AML-193 (cell line): ENCODE measurements around the gene DAZAP1.
"Not testable (repeated sequence)": the region's sequence is repeated elsewhere in the genome, so short reads cannot be mapped to it uniquely, and the experiment has no call there.

Source experiments
- DNase-seq, 2 experiments: peaks; one replicate each; lab custom pipeline; 2025; lab: John Stamatoyannopoulos, UW

The DAZAP1 gene

GRCh38 chr19:1425102-1425837 is 17.9 kb downstream of the DAZAP1 start:
- DNase-seq = no peak

DNA sequence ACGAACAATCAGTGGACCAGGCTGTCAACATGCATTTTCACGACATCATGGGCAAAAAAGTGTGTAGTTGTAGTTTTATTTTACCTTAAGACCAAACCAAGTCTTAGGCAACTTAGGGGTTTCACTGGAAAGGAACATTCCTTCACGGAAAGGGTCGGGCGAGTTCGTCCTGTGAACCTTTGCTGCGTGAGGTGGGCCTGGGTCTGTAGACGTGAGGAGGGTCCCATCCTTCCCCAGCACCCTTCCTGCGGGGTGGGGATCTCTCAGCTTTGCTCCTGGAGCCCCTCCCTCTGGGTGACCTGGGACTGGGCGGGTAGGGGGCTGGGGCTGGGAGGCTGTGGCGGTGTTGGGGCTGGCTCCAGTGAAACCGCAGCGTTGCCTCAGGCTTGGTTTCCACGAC is 18.5 kb downstream of the DAZAP1 start:
- DNase-seq = no peak

DNA sequence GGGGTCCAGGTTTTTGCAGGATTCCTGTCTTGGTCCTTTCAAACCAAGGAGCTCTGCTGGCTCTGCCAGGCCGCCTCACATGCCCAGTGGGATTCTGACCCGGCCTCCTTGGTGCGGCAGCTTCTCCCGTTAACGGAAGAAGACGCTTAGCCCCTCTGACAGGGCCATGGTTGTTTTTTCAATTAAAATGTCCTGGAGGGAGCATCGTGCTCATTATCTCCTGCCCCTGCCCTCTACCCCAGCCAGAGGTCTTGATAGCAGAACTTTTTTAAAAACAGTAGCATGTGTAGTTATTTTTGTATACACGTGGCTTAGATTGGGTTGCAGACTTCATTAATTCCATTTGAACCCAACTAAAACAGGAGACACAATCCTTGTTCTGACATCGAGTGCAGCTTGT is 19.4 kb downstream of the DAZAP1 start:
- no peak for DNase-seq

- no peak for DNase-seq
Measured at GRCh38 chr19:1427221-1427920, 20.0 kb downstream of the DAZAP1 start.

DNA sequence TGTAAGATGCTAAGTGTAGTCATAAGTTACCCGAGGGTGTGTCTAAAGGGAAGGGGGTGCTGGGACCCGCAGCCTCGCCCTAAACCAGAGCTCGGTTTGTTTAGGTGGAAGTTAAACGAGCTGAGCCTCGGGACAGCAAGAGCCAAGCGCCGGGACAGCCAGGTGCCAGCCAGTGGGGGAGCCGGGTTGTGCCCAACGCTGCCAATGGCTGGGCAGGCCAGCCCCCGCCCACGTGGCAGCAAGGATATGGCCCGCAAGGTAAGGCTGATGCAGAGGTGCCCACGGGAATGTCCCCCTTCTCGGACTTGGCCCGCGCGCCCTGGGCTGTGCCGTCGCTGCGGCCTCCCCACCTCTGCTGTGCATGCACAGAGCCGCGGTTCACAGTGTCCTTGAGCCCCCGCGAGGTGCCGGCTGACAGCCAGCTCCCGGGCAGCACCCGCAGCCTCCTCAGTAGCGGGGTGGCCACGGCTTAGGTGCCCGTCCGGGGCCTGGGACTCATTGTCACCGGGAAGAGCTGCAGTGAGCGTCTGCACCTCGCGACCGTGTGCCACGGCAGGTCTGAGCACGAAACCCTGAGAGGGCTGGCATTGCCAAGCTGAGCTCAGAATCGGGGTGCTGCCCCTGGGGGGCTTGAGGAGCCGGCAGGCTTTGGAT is 21.5 kb downstream of the DAZAP1 start:
- no peak for DNase-seq

GRCh38 chr19:1429750-1430149 is 22.4 kb downstream of the DAZAP1 start:
- no peak for DNase-seq

DNA sequence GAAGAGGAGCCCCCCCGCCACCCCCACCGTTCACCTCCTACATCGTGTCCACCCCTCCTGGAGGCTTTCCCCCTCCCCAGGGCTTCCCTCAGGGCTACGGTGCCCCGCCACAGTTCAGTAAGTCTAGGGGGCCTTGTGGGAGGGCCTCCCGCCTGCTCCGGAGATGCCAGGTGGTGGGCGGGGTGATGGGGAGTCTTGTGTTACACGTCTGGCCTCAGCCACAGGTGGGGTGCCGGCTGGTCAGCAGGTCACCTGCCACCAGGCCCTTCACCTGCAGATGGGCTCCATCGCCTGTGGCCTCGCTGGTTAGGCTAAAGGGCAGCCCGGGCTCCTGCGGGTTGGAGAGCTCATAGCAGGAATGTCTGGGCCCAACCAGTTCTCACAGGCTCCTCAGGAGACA is 22.9 kb downstream of the DAZAP1 start:
- DNase-seq = no peak

DNA sequence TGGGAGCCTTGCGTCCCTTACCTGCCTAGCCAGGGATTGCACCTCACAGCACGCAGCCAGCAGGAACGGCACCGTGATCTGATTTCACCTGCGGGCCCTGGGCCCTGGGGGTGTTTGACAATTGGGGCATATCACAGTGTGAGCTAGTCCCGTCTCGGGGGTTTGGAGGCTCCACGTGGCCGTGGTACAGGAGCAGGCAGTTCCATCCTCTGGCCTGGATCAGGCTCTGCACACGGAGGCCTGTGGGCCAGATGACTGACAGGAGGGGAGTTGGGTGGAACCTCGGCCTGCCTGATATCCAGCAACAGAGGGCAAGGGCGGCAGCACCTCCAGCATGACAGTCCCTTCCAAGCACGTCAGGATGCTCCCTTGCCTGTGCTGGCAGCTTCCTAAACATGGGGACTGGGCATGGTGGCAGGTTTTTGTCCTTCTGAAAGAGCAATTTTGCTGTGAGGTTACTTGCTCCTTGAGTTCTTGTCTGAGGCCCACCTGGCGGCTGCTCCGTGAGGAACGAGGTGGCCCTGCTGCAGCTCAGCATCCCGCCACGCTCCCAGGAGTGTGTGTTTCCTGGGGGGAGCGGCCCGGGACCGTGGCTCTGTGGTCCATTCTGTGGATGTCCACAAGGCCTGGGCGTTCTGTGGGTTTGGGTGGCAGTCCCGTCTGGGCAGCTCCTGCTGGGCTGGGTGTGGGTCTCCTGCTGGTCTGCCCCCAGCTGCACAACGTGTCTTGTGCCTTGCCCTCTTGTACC is 24.5 kb downstream of the DAZAP1 start:
- DNase-seq = no peak

GRCh38 chr19:1432507-1432887 is 25.1 kb downstream of the DAZAP1 start:
- no peak for DNase-seq

GRCh38 chr19:1433119-1434039 is 26.0 kb downstream of the DAZAP1 start:
- DNase-seq = no peak

DNA sequence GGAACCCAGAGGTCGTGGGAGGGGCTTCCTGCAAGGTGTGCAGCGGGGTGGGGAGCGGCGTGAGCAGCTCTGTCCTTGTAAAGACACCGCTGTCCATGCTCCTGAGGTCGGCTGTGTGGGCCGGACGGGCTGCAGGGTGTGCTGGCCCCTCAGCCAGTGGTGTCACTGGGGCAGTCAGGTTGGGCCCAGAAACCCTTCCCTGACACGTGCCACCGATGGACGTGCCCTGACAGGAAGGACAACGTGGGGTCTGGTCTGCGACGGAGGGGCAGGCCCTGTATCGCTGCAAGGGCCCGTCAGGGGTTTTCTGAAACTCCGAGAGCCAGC is 26.6 kb downstream of the DAZAP1 start:
- DNase-seq = no peak

- DNase-seq = no peak
Measured at GRCh38 chr19:1434577-1435060, 27.2 kb downstream of the DAZAP1 start.

GRCh38 chr19:1435378-1435989 is 28.1 kb downstream of the DAZAP1 start:
- no peak for DNase-seq

DNA sequence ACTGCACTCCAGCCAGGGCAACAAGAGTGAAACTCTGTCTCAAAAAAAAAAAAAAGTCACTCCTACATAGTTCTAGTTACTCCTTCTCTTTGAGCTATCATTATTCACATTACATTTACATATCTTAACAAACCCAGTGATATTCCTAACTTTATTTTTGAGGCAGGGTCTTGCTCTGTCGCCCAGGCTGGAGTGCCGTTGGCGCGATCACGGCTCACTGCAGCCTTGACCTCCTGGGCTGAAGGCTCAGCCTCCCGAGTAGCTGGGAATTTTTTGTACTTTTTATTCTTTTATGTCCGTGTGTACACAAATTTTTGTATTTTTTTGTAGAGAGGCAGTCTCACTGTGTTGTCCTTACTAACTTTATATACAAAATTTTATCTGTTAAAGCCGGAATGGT is 30.2 kb downstream of the DAZAP1 start:
- DNase-seq = no peak

- peak; percentile 83 to 92 for DNase-seq
Measured at GRCh38 chr19:1438035-1438932, 30.9 kb downstream of the DAZAP1 start, which contains the start of gene RPS15. Gene RPS15 (plus strand): TSS chr19:1438396. CDS start chr19:1438426, 30 bp downstream.

- DNase-seq = no peak
Measured at GRCh38 chr19:1438933-1439354, 31.6 kb downstream of the DAZAP1 start.

DNA sequence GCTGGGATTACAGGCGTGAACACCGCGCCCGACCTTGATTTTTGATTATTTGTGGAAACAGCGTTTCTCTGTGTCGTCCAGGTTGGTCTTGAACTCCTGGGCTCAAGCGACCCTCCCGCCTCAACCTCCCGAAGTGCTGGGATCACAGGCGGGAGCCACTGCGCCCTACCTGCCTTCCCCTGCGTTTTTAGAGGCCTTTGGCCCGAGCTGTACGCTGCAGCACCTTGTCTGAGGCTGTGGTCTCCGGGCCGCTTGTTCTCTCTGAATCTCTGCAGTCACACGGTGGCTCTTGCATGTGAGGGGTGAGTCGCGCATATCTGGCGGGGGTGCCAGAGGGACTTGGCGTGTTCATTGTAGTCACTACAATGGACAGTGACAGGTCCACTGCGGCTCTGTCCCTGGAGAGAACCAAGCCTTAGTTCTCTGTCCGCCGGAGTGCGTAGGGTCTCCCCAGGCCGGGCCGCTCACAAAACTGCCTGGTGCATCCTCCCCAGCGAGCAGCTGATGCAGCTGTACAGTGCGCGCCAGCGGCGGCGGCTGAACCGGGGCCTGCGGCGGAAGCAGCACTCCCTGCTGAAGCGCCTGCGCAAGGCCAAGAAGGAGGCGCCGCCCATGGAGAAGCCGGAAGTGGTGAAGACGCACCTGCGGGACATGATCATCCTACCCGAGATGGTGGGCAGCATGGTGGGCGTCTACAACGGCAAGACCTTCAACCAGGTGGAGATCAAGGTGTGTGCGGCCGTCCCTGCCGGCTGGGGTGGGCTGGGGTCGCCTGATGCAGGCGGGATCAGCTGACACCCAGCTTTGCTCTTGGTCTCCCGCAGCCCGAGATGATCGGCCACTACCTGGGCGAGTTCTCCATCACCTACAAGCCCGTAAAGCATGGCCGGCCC is 32.4 kb downstream of the DAZAP1 start:
- DNase-seq = not testable (repeated sequence)

DNA sequence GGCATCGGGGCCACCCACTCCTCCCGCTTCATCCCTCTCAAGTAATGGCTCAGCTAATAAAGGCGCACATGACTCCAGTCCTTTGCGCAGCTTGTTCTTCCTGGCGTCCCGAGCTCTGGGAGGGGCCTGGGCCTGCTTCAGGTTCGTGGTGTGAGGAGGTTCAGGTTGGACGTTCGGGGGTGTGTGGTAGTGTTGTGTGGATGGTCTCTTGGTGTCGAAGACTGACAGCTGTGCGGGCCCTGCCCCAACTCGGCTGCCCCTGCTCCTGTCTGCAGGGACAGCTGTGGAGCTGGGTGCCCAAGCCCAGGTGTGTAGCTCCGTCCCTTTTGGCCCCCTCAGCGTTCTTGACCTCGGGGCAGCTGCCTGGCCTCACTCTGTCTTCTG is 33.0 kb downstream of the DAZAP1 start:
- no peak for DNase-seq

DNA sequence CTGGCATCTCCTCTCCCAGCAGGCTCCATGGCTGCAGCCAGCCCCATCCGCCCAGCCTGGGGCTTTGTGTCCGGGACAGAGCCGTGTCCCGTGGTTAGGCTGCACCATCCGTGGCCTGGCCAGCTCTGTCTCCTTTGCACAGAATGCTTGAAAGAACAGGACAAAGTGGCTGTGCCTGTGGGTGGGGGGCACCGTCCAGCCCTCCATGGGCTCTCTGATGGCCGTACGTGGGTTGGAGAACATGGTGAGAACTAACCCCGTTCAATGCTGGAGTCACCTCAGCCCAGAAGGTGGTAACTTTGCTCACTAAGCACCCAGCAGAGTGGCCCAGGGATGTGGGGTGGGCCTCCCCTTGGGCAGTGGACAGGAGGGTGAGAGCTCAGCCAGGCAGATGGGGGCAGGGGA is 33.6 kb downstream of the DAZAP1 start:
- DNase-seq = no peak
